Uterus (tissue), 4 donors: ENCODE data around the gene TDRD10. TPM values are rescaled to one million over a fixed set of nuclear protein-coding genes. Genes with fewer than 3 reads are reported as not detected.

Source experiments
- DNase-seq, 2 donors: peaks; one replicate each; pipeline ENCODE4 v3.0.0-alpha.2; 2019 to 2020
- H3K27ac ChIP-seq, 2 donors: fragments of 200-600 bp; sonication (generic); 1 replicate in 1 of 2; 2 replicates in 1 of 2; pipeline ENCODE4 v1.5.1; 2016 to 2018
- H3K27me3 ChIP-seq, 2 donors: fragments of 200-600 bp; sonication (generic); one replicate each; pipeline ENCODE4 v1.5.1; 2018 to 2019; ENCODE audit warnings: control low read depth in 1 of 2
- H3K36me3 ChIP-seq, 2 donors: fragments of 200-600 bp; sonication (generic); one replicate each; pipeline ENCODE4 v1.5.1; 2019; ENCODE audit warnings: control low read depth in 1 of 2
- H3K4me1 ChIP-seq, 2 donors: fragments of 200-600 bp; sonication (generic); one replicate each; pipeline ENCODE4 v1.5.1; 2018 to 2019; ENCODE audit warnings: control low read depth in 1 of 2
- H3K4me3 ChIP-seq, 2 donors: fragments of 200-600 bp; sonication (generic); 1 replicate in 1 of 2; 2 replicates in 1 of 2; pipeline ENCODE4 v1.5.1; 2018 to 2019; ENCODE audit warnings: mild to moderate bottlenecking in 1 of 2
- H3K9me3 ChIP-seq, 2 donors: fragments of 200-600 bp; sonication (generic); one replicate each; pipeline ENCODE4 v1.5.1; 2019; ENCODE audit warnings: control low read depth in 1 of 2
- POLR2A ChIP-seq, 2 donors: fragments of 450-650 bp; IDR thresholded peaks; one replicate each; pipeline ENCODE4 v1.6.1; 2016; ENCODE audit warnings: antibody characterized with exemption in 2 of 2, mild to moderate bottlenecking in 1 of 2, moderate library complexity in 1 of 2
- intact Hi-C: fragments of 100-400 bp; cut with DNase I; formaldehyde crosslinking; loops from one replicate; pipeline ENCODE4 v1.15.1; 2023; ENCODE audit warnings: low total_unique reads
- total RNA-seq, 4 donors: library from RNA; depleted of rRNA in 3 of 4; stranded (reverse); fragments of >200 nt in 3 of 4; gene quantifications; one replicate each; pipeline versions ENCODE4 v1.1.0 to v1.2.4, GENCODE V29; 2014 to 2023
- TF ChIP-seq, protein P1 (sequence below), 4 experiments: fragments of 200-600 bp in 2 of 4; fragments of 450-650 bp in 2 of 4; sonication (generic) in 2 of 4; IDR thresholded peaks; one replicate each; pipeline ENCODE4 v1.5.1; 2016 to 2019; ENCODE audit warnings: antibody characterized with exemption in 4 of 4, mild to moderate bottlenecking in 2 of 4, moderate library complexity in 1 of 4
- donor health status: DM: yes; HTN: yes; CAD: no.

TDRD10 gene
- total RNA-seq, 4 donors from 2014 or later = 1.3 to 19.7 (median 6.9) TPM

- Histone ChIP-seq H3K27ac (peak overlapping the region; percentile 89 to 91), H3K4me3 (peak overlapping the region; percentile 81 to 83), H3K36me3 (no peaks in the 10 kb centered on the region), H3K27me3 (no peaks in the 10 kb centered on the region), H3K9me3 (no peaks in the 10 kb centered on the region), H3K4me1 (peaks cover 0 to 10% of the 10 kb centered on the region in 2 donors)
- no peak for DNase-seq
- intact Hi-C loops = no loop called here
- TF ChIP-seq, protein P1, sequence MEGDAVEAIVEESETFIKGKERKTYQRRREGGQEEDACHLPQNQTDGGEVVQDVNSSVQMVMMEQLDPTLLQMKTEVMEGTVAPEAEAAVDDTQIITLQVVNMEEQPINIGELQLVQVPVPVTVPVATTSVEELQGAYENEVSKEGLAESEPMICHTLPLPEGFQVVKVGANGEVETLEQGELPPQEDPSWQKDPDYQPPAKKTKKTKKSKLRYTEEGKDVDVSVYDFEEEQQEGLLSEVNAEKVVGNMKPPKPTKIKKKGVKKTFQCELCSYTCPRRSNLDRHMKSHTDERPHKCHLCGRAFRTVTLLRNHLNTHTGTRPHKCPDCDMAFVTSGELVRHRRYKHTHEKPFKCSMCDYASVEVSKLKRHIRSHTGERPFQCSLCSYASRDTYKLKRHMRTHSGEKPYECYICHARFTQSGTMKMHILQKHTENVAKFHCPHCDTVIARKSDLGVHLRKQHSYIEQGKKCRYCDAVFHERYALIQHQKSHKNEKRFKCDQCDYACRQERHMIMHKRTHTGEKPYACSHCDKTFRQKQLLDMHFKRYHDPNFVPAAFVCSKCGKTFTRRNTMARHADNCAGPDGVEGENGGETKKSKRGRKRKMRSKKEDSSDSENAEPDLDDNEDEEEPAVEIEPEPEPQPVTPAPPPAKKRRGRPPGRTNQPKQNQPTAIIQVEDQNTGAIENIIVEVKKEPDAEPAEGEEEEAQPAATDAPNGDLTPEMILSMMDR (IDR thresholded peaks at IDR 0.05) = no peak
Measured at GRCh38 chr1:154557248-154557938, 55.4 kb downstream of the TDRD10 start.

DNA sequence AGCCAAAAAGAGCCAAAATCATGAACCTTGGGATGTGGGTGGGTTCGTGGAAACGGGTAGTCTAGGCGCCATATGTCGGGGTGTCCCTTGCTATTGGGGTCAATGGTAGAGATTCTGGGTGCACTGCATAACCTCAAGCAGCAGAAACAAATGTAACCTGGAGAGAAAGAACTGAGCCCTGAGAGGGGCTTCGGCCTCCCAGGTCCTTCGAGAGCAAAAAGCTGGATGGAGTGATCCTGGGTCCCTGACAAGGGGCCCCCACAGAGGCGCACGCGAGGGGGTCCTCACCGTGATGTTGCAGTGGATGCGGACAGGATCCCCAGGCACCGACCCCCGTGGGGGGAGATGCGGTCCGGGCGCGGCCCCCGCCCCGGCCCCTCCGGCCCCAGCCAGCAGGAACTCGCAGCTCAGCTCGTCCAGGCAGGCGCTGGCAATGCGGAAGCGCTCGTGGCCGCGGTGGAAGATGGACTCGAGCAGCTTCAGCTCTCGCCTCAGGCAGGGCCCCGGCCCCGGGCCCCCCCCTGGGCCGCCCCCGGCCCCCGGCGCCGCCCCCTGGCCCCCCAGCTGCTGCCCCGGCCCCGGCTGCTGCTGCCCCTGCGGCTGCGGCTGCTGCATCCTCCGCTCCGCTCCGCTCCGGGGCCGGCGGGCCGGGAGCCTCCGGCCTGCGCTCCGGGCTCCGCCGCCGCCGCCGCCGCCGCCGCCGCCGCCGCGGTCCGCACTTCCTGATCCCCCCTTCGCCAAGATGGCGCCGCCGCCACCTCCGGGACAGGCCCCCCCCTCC is 56.1 kb downstream of the TDRD10 start, which contains the start of gene UBE2Q1:
Gene UBE2Q1 (minus strand): TSS at position 724 of the 781 bp plus-strand sequence. CDS start 109 bp downstream, at position 615.
- intact Hi-C loops = no loop called here
- Histone ChIP-seq H3K4me3 (peak within 1 kb of the TSS; percentile 81 to 83), H3K27ac (peak within 1 kb of the TSS; percentile 89 to 91), H3K27me3 (no peaks in the 10 kb centered on the region), H3K36me3 (no peaks in the 10 kb centered on the region), H3K4me1 (peaks cover 0 to 10% of the 10 kb centered on the region in 2 donors), H3K9me3 (no peaks in the 10 kb centered on the region)
- DNase-seq = peak; percentile 47 to 55
- no peak for TF ChIP-seq POLR2A (IDR thresholded peaks at IDR 0.05)
- TF ChIP-seq, protein P1 (IDR thresholded peaks at IDR 0.05) = no peak

DNA sequence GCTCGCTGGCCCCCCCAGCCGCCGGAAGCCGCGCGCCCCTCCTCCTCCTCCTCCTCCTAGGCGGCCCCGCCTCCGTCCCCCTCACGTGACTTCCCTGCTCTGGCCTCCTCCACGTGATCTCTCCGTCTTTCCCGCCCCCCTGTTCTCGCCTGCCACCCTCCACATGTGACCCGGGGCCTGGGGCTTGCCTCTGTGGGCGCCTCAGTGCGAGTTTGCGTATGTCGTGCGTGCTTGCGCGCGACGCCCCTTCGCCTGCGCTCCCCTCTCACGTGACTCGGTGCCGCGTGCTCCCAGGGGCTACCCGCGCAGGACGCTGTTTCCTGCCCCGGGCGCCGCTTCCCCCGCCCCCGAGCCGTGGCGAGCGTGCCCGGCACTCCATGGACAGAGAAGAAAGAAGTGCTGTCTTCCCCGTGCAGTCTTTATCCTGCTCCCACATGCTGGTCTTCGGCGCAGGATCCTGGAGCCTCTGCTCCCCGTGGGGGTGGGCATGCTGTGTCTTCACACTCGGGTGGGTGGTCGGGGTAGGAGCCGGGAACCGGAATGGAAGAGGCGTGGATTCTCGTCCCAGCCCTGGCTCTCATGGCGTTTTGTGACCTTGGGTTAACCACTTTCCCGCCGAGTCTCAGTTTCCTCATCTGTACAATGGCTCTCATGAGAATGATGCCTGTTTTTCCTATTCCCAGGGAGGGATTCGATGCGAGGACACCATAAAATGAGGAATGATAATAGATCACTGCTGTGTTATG is 56.9 kb downstream of the TDRD10 start:
- Histone ChIP-seq H3K4me3 (peak overlapping the region; percentile 51 to 81), H3K27ac (peak overlapping the region; percentile 89 to 91), H3K27me3 (no peaks in the 10 kb centered on the region), H3K4me1 (peaks cover 0 to 10% of the 10 kb centered on the region in 2 donors), H3K9me3 (no peaks in the 10 kb centered on the region), H3K36me3 (no peaks in the 10 kb centered on the region)
- intact Hi-C loops = no loop called here
- peak; percentile 98 to 99 for DNase-seq
- TF ChIP-seq POLR2A (IDR thresholded peaks at IDR 0.05) = peak; percentile 15 to 62
- TF ChIP-seq, protein P1 (IDR thresholded peaks at IDR 0.05) = peak in 1 of 4 experiments; percentile 36

DNA sequence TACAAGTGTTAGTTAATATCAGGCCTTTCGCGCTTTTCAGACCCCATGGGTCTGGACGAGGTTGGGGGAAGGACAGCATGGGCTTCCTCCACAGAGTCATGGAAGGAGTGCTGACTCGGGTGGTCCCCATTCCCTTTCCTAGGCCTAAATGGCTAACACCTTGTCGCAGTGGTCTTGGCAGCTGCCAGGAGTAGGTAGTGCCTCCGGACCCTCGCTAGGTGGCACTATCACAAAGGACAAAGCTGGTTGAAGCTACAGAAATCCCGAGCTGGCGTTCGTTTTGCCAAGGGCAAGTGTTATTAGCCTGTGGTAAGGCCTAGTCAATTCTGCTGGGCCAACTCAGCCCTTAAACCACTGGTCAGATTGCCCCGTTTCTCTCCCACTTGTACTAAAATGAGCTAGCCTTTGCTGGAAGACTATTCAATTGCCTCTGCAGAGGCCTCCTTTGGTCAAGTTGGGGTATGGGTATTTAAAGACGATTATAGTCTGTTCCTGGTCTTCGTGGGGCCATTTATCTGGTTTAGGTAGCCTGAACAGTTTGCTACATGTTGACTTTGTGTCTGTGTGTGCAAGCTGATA is 57.5 kb downstream of the TDRD10 start:
- no peaks in the 10 kb centered on the region for H3K9me3 ChIP-seq
- no peak for TF ChIP-seq POLR2A (IDR thresholded peaks at IDR 0.05)
- TF ChIP-seq, protein P1 (IDR thresholded peaks at IDR 0.05) = peak; percentile 88 to 95 (median 93)
- intact Hi-C loops = no loop called here
- peak; percentile 84 to 88 for DNase-seq
- peaks cover 0 to 10% of the 10 kb centered on the region in 2 donors for H3K4me1 ChIP-seq
- H3K27me3 ChIP-seq = no peaks in the 10 kb centered on the region
- peak overlapping the region; percentile 51 to 81 for H3K4me3 ChIP-seq
- no peaks in the 10 kb centered on the region for H3K36me3 ChIP-seq
- H3K27ac ChIP-seq = peak overlapping the region; percentile 89 to 91
